ENCODE results near the gene CFB. TPM values are rescaled to one million over a fixed set of nuclear protein-coding genes. Genes with fewer than 3 reads are reported as not detected.

The CFB gene
- total and polyA plus RNA-seq, 9 of the 15 experiments (the other 6 are each of a cell fraction or from before 2014, with no cell fraction given) = 0.08 to 0.91 (median 0.22) TPM; not detected in 4

DNA sequence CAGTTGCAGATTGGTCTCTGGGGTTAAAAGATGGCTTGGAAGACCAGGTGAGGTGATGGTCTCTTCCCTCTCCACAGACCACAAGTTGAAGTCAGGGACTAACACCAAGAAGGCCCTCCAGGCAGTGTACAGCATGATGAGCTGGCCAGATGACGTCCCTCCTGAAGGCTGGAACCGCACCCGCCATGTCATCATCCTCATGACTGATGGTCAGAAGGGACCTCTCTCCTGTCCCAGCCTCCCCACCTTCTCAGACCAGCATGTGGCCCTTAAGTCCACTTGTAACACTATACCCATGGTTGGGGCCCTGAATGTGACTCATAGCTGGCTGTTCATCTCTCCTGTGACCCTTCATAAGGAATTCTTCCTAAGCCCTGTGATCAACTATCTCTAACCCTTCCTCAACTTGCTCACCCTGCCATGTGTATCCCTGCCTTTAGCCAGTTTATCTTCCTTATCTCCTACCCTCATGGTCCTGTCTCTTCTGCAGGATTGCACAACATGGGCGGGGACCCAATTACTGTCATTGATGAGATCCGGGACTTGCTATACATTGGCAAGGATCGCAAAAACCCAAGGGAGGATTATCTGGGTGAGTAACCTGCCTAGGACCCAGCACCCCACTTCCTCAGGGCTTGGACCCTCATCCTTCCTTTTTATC lies 3.0 kb downstream of the CFB start (continued):
- no peak for TF ChIP-seq HMGN3 (IDR thresholded peaks at IDR 0.05; ENCODE audit: borderline replicate concordance, extremely low read depth, insufficient read length, low read depth, low read length)
- no peak for TF ChIP-seq ZNF24 (IDR thresholded peaks at IDR 0.05)
- TF ChIP-seq, protein P1, sequence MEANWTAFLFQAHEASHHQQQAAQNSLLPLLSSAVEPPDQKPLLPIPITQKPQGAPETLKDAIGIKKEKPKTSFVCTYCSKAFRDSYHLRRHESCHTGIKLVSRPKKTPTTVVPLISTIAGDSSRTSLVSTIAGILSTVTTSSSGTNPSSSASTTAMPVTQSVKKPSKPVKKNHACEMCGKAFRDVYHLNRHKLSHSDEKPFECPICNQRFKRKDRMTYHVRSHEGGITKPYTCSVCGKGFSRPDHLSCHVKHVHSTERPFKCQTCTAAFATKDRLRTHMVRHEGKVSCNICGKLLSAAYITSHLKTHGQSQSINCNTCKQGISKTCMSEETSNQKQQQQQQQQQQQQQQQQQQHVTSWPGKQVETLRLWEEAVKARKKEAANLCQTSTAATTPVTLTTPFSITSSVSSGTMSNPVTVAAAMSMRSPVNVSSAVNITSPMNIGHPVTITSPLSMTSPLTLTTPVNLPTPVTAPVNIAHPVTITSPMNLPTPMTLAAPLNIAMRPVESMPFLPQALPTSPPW (CRISPR knock-in tag; IDR thresholded peaks at IDR 0.05) = peak; percentile 60
- no peak for TF ChIP-seq SFPQ (IDR thresholded peaks at IDR 0.05; ENCODE audit: low read depth, low read length)
- 0 out of 2 replicates have a peak, but pooled peaks have one; percentile 11 for TF ChIP-seq ARID3A (IDR thresholded peaks at IDR 0.05; ENCODE audit: borderline replicate concordance, low read depth, low read length)
- no peak for TF ChIP-seq FOXP1 (CRISPR knock-in tag; IDR thresholded peaks at IDR 0.05)
- peak; percentile 85 for TF ChIP-seq CREM (IDR thresholded peaks at IDR 0.05; ENCODE audit: low read depth)
- TF ChIP-seq ZNF140 (CRISPR knock-in tag; IDR thresholded peaks at IDR 0.05) = no peak
- TF ChIP-seq MYNN (IDR thresholded peaks at IDR 0.05) = peak; percentile 43
- TF ChIP-seq MYNN (CRISPR knock-in tag; IDR thresholded peaks at IDR 0.05) = no peak
- TF ChIP-seq CTCF (IDR thresholded peaks at IDR 0.05 in 2 of 3, conservative IDR thresholded peaks at IDR 0.05 in 1 of 3; ENCODE audit: insufficient read depth in 2 of 3, low read depth in 1 of 3, low read length in 3 of 3) = no peak
- no peak for TF ChIP-seq SRSF1 (IDR thresholded peaks at IDR 0.05; ENCODE audit: low read depth, low read length)
- TF ChIP-seq, protein P2, sequence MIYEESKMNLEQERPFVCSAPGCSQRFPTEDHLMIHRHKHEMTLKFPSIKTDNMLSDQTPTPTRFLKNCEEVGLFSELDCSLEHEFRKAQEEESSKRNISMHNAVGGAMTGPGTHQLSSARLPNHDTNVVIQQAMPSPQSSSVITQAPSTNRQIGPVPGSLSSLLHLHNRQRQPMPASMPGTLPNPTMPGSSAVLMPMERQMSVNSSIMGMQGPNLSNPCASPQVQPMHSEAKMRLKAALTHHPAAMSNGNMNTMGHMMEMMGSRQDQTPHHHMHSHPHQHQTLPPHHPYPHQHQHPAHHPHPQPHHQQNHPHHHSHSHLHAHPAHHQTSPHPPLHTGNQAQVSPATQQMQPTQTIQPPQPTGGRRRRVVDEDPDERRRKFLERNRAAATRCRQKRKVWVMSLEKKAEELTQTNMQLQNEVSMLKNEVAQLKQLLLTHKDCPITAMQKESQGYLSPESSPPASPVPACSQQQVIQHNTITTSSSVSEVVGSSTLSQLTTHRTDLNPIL (CRISPR knock-in tag; IDR thresholded peaks at IDR 0.05) = no peak
- TF ChIP-seq, protein P3, sequence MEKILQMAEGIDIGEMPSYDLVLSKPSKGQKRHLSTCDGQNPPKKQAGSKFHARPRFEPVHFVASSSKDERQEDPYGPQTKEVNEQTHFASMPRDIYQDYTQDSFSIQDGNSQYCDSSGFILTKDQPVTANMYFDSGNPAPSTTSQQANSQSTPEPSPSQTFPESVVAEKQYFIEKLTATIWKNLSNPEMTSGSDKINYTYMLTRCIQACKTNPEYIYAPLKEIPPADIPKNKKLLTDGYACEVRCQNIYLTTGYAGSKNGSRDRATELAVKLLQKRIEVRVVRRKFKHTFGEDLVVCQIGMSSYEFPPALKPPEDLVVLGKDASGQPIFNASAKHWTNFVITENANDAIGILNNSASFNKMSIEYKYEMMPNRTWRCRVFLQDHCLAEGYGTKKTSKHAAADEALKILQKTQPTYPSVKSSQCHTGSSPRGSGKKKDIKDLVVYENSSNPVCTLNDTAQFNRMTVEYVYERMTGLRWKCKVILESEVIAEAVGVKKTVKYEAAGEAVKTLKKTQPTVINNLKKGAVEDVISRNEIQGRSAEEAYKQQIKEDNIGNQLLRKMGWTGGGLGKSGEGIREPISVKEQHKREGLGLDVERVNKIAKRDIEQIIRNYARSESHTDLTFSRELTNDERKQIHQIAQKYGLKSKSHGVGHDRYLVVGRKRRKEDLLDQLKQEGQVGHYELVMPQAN (IDR thresholded peaks at IDR 0.05; ENCODE audit: borderline replicate concordance) = no peak
- TF ChIP-seq IFI16 (CRISPR knock-in tag; IDR thresholded peaks at IDR 0.05) = no peak
- no peak for TF ChIP-seq ILK (tag; IDR thresholded peaks at IDR 0.05; ENCODE audit: borderline replicate concordance, low read depth)
